GM12878 (cell line): ENCODE measurements around the gene SUFU. TPM values are rescaled to one million over a fixed set of nuclear protein-coding genes. Genes with fewer than 3 reads are reported as not detected.

ENCODE experiments used
- ATAC-seq: fragments of 200-7000 bp; cut with Tn5 transposase; 3 replicates; pipeline ENCODE4 v1.9.1; 2020; ENCODE audit warnings: mild to moderate bottlenecking, moderate library complexity
- BruUV-seq: library from RNA; stranded (reverse); fragments of 400-500 nt; replicated peaks from 2 replicates; lab custom pipeline; 2021; lab: Mats Ljungman, UMichigan
- CTCF ChIA-PET: fragments of 300-600 bp; sonication (Branson Sonifier 250); formaldehyde crosslinking; extraction: SDS; loops from one replicate; lab custom pipeline; 2021; ENCODE audit warnings: inconsistent platforms; lab: Yijun Ruan, JAX
- POLR2A ChIA-PET: fragments of 350-600 bp; formaldehyde crosslinking; extraction: SDS; loops from one replicate; lab custom pipeline; 2021; ENCODE audit warnings: inconsistent platforms; lab: Charles Lee
- RAD21 ChIA-PET: fragments of 300-600 bp; sonication (Branson Sonifier 250); formaldehyde crosslinking; loops from one replicate; lab custom pipeline; 2023; ENCODE audit warnings: antibody characterized with exemption; ENCODE audit not compliant: unreplicated experiment; lab: Charles Lee
- SMC1A ChIA-PET: fragments of 300-600 bp; sonication (Branson Sonifier 250); formaldehyde crosslinking; loops from one replicate; lab custom pipeline; 2023; ENCODE audit not compliant: unreplicated experiment, uncharacterized antibody; lab: Charles Lee
- DNase-seq: peaks from one replicate; pipeline ENCODE4 v3.0.0-alpha.2; 2011; ENCODE audit warnings: low read depth, low spot score
- FAIRE-seq: peaks from 3 replicates; lab custom pipeline; 2011; peaks lifted over from hg19 to GRCh38; lab: Jason Lieb, UNC
- H2AFZ ChIP-seq: 2 replicates; pipeline ENCODE4 v1.6.0; 2011; ENCODE audit warnings: low read depth, low read length, control low read depth; ENCODE audit not compliant: control insufficient read depth
- H3K27ac ChIP-seq: 2 replicates; pipeline ENCODE4 v1.5.1; 2011; ENCODE audit warnings: control low read depth; ENCODE audit not compliant: control insufficient read depth, insufficient read depth
- H3K27me3 ChIP-seq, 2 experiments: replicated peaks in 1 of 2; 2 replicates each; pipeline versions ENCODE4 v1.6.0 to v1.6.1; 2011; ENCODE audit warnings: low read length in 1 of 2; ENCODE audit not compliant: control insufficient read depth in 2 of 2, insufficient read depth in 2 of 2
- H3K36me3 ChIP-seq, 2 experiments: 2 replicates each; pipeline ENCODE4 v1.5.1; 2011; ENCODE audit warnings: low read length in 1 of 2; ENCODE audit not compliant: control insufficient read depth in 2 of 2, insufficient read depth in 2 of 2
- H3K4me1 ChIP-seq: 2 replicates; pipeline ENCODE4 v1.6.1; 2011; ENCODE audit warnings: mild to moderate bottlenecking, low read length, moderate library complexity, mixed read lengths; ENCODE audit not compliant: control insufficient read depth, insufficient read depth
- H3K4me2 ChIP-seq: 2 replicates; pipeline ENCODE4 v1.6.0; 2011; ENCODE audit warnings: control low read depth; ENCODE audit not compliant: control insufficient read depth, insufficient read depth
- H3K4me3 ChIP-seq: fragments of 200-600 bp; sonication (generic); 2 replicates; pipeline ENCODE4 v1.5.1; 2016
- H3K79me2 ChIP-seq: 2 replicates; pipeline ENCODE4 v1.6.0; 2011; ENCODE audit warnings: low read length; ENCODE audit not compliant: control insufficient read depth, insufficient read depth
- H3K9ac ChIP-seq: 2 replicates; pipeline ENCODE4 v1.8.0; 2011; ENCODE audit warnings: low read length, control low read depth, mixed read lengths; ENCODE audit not compliant: control insufficient read depth, insufficient read depth
- H3K9me3 ChIP-seq: replicated peaks from 3 replicates; pipeline ENCODE4 v1.5.1; 2011; ENCODE audit warnings: mild to moderate bottlenecking, low read length; ENCODE audit not compliant: control insufficient read depth, insufficient read depth
- H4K20me1 ChIP-seq: 2 replicates; pipeline ENCODE4 v1.6.0; 2011; ENCODE audit not compliant: control insufficient read depth, insufficient read depth
- CREB1 ChIP-seq: IDR thresholded peaks from 2 replicates; pipeline ENCODE4 v1.6.1; 2012; ENCODE audit warnings: low read depth, mild to moderate bottlenecking, inconsistent platforms
- HDAC6 ChIP-seq: fragments of 200-600 bp; sonication (generic); IDR thresholded peaks from one replicate; pipeline ENCODE4 v1.8.0; 2017; ENCODE audit warnings: antibody characterized with exemption; ENCODE audit not compliant: unreplicated experiment
- POLR2AphosphoS5 ChIP-seq: IDR thresholded peaks from 2 replicates; pipeline ENCODE4 v1.6.1; 2011; ENCODE audit warnings: mild to moderate bottlenecking, low read length, inconsistent platforms
- RAD21 ChIP-seq: IDR thresholded peaks from 2 replicates; pipeline ENCODE4 v1.6.1; 2011; ENCODE audit warnings: mild to moderate bottlenecking, low read depth, low read length, moderate library complexity; ENCODE audit not compliant: insufficient read depth
- SMC3 ChIP-seq: IDR thresholded peaks from 2 replicates; pipeline ENCODE4 v1.6.1; 2011; ENCODE audit warnings: low read length, improper control_type of control experiment, borderline replicate concordance
- SPI1 ChIP-seq: IDR thresholded peaks from 2 replicates; pipeline ENCODE4 v1.6.1; 2011; ENCODE audit warnings: low read depth, mild to moderate bottlenecking, low read length, moderate library complexity, borderline replicate concordance; ENCODE audit not compliant: insufficient read depth
- WGBS: methylation state at CpG from one replicate; pipeline ENCODE4 v1.1.6; 2016; ENCODE audit warnings: low lambda C conversion rate; ENCODE audit not compliant: insufficient replicate concordance, insufficient coverage; ENCODE audit errors: missing lambda C conversion rate; 5-methylcytosine and 5-hydroxymethylcytosine counted together
- in situ Hi-C: fragments of 300-500 bp; cut with MboI; formaldehyde crosslinking; loops from 9 replicates; pipeline ENCODE4 v1.14.3; 2018; ENCODE audit warnings: mixed read lengths
- intact Hi-C: fragments of 100-400 bp; cut with micrococcal nuclease; formaldehyde crosslinking; loops from one replicate; pipeline ENCODE4 v1.14.2; 2022; ENCODE audit not compliant: unreplicated experiment
- polyA plus RNA-seq, 11 experiments: library from polyadenylated mRNA; depleted of rRNA in 4 of 11; unstranded in 6 of 11; stranded (reverse) in 5 of 11; fragments of >200 nt; fragmentation: Nextera tagmentation in 4 of 11; fragmentation: Illumina TruSeq in 1 of 11; extraction: Ambion mirVana in 4 of 11; extraction: Trizol in 1 of 11; gene quantifications; 1 replicate in 1 of 11; 2 replicates in 10 of 11; pipeline versions ENCODE4 v1.2.1 to v1.2.3, GENCODE V29; 2011 to 2016; ENCODE audit warnings: inconsistent platforms in 2 of 11, missing spikeins in 2 of 11, low read depth in 1 of 11
- total RNA-seq, 4 experiments: library from RNA; depleted of rRNA in 3 of 4; stranded (reverse); fragments of >200 nt in 3 of 4; fragmentation: Illumina TruSeq in 1 of 4; extraction: Trizol in 1 of 4; gene quantifications; 2 replicates each; pipeline versions ENCODE4 v1.2.1 to v1.2.3, GENCODE V29; 2013 to 2021
- TF ChIP-seq, protein P1 (sequence below): fragments of 450-650 bp; IDR thresholded peaks from 2 replicates; pipeline ENCODE4 v1.6.1; 2017; ENCODE audit warnings: mild to moderate bottlenecking, moderate library complexity
- TF ChIP-seq, protein P2 (sequence below): fragments of 450-650 bp; IDR thresholded peaks from 2 replicates; pipeline ENCODE4 v1.6.1; 2017; ENCODE audit warnings: borderline replicate concordance
- TF ChIP-seq, protein P3 (sequence below), 3 experiments: IDR thresholded peaks in 2 of 3; conservative IDR thresholded peaks in 1 of 3; 2 replicates each; pipeline ENCODE4 v1.5.1; 2011; ENCODE audit warnings: low read depth in 3 of 3, low read length in 3 of 3, mild to moderate bottlenecking in 3 of 3, control low read depth in 2 of 3, moderate library complexity in 2 of 3, inconsistent platforms in 1 of 3, mixed read lengths in 1 of 3; ENCODE audit not compliant: control insufficient read depth in 2 of 3, insufficient read depth in 1 of 3; ENCODE audit errors: extremely low read depth in 1 of 3
- TF ChIP-seq, protein P4 (sequence below): IDR thresholded peaks from 2 replicates; pipeline ENCODE4 v1.6.1; 2011; ENCODE audit warnings: borderline replicate concordance, low read depth, mild to moderate bottlenecking, moderate library complexity, low read length; ENCODE audit not compliant: insufficient read depth, poor library complexity, severe bottlenecking

Gene SUFU
- total and polyA plus RNA-seq, 10 of the 15 experiments (the other 5 are each of a cell fraction or from before 2014, with no cell fraction given): 0.68 to 7.7 (median 2.4) TPM

DNA sequence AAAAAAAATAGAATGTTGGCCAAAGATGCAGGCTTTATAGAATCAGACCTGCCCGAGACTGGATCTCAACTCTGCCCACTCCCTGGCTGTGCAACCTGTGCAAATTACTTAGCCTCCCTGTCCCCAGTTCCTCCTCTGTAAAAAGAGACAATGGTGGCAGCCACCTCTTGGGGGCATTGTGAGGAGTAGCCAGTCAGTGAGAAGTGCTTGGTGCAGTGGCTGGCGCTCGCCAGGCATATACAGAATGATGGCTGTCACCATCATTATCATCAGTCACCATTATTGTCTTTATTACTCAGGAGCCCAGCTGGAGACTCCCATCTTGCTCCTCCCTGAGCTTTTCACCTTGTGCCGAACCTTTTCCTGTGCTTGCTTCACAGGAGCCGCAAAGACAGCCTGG lies 111.1 kb downstream of the SUFU start (continued):
- TF ChIP-seq, protein P1, sequence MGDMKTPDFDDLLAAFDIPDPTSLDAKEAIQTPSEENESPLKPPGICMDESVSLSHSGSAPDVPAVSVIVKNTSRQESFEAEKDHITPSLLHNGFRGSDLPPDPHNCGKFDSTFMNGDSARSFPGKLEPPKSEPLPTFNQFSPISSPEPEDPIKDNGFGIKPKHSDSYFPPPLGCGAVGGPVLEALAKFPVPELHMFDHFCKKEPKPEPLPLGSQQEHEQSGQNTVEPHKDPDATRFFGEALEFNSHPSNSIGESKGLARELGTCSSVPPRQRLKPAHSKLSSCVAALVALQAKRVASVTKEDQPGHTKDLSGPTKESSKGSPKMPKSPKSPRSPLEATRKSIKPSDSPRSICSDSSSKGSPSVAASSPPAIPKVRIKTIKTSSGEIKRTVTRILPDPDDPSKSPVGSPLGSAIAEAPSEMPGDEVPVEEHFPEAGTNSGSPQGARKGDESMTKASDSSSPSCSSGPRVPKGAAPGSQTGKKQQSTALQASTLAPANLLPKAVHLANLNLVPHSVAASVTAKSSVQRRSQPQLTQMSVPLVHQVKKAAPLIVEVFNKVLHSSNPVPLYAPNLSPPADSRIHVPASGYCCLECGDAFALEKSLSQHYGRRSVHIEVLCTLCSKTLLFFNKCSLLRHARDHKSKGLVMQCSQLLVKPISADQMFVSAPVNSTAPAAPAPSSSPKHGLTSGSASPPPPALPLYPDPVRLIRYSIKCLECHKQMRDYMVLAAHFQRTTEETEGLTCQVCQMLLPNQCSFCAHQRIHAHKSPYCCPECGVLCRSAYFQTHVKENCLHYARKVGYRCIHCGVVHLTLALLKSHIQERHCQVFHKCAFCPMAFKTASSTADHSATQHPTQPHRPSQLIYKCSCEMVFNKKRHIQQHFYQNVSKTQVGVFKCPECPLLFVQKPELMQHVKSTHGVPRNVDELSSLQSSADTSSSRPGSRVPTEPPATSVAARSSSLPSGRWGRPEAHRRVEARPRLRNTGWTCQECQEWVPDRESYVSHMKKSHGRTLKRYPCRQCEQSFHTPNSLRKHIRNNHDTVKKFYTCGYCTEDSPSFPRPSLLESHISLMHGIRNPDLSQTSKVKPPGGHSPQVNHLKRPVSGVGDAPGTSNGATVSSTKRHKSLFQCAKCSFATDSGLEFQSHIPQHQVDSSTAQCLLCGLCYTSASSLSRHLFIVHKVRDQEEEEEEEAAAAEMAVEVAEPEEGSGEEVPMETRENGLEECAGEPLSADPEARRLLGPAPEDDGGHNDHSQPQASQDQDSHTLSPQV: no peak
- TF ChIP-seq HDAC6 (no peak), SPI1 (no peak), POLR2AphosphoS5 (no peak)
- TF ChIP-seq, protein P2, sequence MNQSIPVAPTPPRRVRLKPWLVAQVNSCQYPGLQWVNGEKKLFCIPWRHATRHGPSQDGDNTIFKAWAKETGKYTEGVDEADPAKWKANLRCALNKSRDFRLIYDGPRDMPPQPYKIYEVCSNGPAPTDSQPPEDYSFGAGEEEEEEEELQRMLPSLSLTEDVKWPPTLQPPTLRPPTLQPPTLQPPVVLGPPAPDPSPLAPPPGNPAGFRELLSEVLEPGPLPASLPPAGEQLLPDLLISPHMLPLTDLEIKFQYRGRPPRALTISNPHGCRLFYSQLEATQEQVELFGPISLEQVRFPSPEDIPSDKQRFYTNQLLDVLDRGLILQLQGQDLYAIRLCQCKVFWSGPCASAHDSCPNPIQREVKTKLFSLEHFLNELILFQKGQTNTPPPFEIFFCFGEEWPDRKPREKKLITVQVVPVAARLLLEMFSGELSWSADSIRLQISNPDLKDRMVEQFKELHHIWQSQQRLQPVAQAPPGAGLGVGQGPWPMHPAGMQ: no peak
- TF ChIP-seq, all 136 proteins: peak for 0

GRCh38 chr10:102615361-102615760 lies 111.6 kb downstream of the SUFU start:
- Histone ChIP-seq H3K27me3 (no peaks in the 10 kb centered on the region), H3K4me3 (no peak overlapping the region), H4K20me1 (0 out of 2 replicates have a peak, but pooled peaks cover 2% of the 10 kb centered on the region), H3K4me1 (0 out of 2 replicates have a peak, but pooled peaks cover 3% of the 10 kb centered on the region), H3K9me3 (no peaks in the 10 kb centered on the region), H3K36me3 (peaks cover 2 to 5% of the 10 kb centered on the region in 2 experiments; a peak in 3 of 4 replicates), H2AFZ (no peak overlapping the region), H3K79me2 (no peaks in the 10 kb centered on the region), H3K4me2 (no peak overlapping the region), H3K9ac (no peak overlapping the region), H3K27ac (no peak overlapping the region)
- WGBS: 61% methylated on average over 7 of the region's 7 CpGs
- peak; percentile 76 for ATAC-seq
- in situ Hi-C loops: no loop called here
- POLR2A ChIA-PET: interaction anchor here (1.0 kb wide), 1 partner anchor 12 kb away, joined by 3 read pairs; no protein-coding TSS in a partner anchor
- no peak for FAIRE-seq
- BruUV-seq: no TSS peak
- intact Hi-C loops: no loop called here
- CTCF ChIA-PET: interaction anchor here (0.9 to 3.1 kb wide), 2 partner anchors 27 to 60 kb away, joined by 4 to 15 read pairs; no protein-coding TSS in a partner anchor
- no peak for DNase-seq
- RAD21 ChIA-PET: interaction anchor here (1.1 to 1.4 kb wide), 2 partner anchors 55 to 59 kb away, joined by 3 read pairs; no protein-coding TSS in a partner anchor
- SMC1A ChIA-PET: interaction anchor here (1.2 to 1.3 kb wide), 2 partner anchors 9 to 30 kb away, joined by 4 read pairs; no protein-coding TSS in a partner anchor
- 0 out of 2 replicates have a peak, but pooled peaks have one; percentile 2 for TF ChIP-seq RAD21
- TF ChIP-seq, protein P3, sequence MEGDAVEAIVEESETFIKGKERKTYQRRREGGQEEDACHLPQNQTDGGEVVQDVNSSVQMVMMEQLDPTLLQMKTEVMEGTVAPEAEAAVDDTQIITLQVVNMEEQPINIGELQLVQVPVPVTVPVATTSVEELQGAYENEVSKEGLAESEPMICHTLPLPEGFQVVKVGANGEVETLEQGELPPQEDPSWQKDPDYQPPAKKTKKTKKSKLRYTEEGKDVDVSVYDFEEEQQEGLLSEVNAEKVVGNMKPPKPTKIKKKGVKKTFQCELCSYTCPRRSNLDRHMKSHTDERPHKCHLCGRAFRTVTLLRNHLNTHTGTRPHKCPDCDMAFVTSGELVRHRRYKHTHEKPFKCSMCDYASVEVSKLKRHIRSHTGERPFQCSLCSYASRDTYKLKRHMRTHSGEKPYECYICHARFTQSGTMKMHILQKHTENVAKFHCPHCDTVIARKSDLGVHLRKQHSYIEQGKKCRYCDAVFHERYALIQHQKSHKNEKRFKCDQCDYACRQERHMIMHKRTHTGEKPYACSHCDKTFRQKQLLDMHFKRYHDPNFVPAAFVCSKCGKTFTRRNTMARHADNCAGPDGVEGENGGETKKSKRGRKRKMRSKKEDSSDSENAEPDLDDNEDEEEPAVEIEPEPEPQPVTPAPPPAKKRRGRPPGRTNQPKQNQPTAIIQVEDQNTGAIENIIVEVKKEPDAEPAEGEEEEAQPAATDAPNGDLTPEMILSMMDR (IDR thresholded peaks at IDR 0.05 in 2 of 3, conservative IDR thresholded peaks at IDR 0.05 in 1 of 3; ENCODE audit: control insufficient read depth in 2 of 3, extremely low read depth in 1 of 3, insufficient read depth in 1 of 3, low read depth in 3 of 3, low read length in 3 of 3): peak; percentile 17 to 35 (median 23); a peak in 3 of 6 replicates
- no peak for TF ChIP-seq CREB1
- peak; percentile 28; the same call in 1 of the 2 replicates for TF ChIP-seq SMC3
- TF ChIP-seq, protein P4, sequence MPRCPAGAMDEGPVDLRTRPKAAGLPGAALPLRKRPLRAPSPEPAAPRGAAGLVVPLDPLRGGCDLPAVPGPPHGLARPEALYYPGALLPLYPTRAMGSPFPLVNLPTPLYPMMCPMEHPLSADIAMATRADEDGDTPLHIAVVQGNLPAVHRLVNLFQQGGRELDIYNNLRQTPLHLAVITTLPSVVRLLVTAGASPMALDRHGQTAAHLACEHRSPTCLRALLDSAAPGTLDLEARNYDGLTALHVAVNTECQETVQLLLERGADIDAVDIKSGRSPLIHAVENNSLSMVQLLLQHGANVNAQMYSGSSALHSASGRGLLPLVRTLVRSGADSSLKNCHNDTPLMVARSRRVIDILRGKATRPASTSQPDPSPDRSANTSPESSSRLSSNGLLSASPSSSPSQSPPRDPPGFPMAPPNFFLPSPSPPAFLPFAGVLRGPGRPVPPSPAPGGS: no peak
